ENCODE data around the gene FIBP.

DNA sequence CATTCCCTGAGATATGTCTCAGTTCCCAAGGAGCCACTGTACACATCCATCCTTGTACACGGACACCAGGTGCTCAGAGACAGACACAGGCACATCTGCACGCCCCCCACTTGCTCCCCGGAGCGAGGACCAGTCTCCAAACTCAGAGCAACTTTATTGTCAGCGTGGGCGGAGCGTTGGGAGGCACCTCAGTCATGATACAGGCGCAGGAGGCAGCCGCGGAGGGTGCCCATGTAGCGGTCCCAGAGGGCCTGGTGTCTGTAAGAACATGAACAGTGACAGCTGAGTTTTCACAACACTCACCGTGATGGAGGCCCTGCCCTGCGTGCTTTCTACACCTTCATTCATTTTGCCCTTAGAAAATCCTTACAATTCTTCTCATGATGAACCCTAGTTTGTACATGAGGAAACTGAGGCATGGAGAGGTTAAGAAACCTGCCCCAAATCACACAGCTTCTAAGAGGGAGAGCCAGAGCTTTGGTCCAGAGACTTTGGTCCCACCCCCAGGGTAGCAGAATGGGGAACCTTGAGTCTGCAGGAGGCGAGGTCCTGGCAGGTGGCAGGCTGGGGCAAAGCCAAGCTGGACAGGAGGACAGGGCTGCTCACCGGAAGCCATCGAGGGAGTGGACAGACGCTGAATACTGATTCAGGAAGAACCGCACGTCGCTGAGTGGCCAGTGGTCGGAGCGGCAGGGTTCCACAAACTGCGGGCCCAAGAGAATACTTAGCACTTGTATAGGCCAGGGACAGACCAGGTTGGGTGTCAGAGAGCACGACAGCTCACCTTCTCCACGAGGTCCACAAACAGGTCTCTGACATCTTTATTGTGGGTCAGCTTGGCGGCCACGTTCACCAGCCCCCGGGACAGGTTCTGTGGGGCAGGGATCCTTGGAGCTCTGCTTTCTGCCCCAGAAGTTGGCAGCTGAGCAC is 4.2 kb downstream of the FIBP start:
- TF ChIP-seq, protein P1, sequence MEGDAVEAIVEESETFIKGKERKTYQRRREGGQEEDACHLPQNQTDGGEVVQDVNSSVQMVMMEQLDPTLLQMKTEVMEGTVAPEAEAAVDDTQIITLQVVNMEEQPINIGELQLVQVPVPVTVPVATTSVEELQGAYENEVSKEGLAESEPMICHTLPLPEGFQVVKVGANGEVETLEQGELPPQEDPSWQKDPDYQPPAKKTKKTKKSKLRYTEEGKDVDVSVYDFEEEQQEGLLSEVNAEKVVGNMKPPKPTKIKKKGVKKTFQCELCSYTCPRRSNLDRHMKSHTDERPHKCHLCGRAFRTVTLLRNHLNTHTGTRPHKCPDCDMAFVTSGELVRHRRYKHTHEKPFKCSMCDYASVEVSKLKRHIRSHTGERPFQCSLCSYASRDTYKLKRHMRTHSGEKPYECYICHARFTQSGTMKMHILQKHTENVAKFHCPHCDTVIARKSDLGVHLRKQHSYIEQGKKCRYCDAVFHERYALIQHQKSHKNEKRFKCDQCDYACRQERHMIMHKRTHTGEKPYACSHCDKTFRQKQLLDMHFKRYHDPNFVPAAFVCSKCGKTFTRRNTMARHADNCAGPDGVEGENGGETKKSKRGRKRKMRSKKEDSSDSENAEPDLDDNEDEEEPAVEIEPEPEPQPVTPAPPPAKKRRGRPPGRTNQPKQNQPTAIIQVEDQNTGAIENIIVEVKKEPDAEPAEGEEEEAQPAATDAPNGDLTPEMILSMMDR (IDR thresholded peaks at IDR 0.05; ENCODE audit: extremely low read depth in 1 of 2, insufficient read depth in 1 of 2, low read depth in 1 of 2, low read length in 2 of 2), result no peak
- no peak for TF ChIP-seq EZH2 (IDR thresholded peaks at IDR 0.05; ENCODE audit: borderline replicate concordance, low read depth, low read length, severe bottlenecking)
- TF ChIP-seq, protein P2, sequence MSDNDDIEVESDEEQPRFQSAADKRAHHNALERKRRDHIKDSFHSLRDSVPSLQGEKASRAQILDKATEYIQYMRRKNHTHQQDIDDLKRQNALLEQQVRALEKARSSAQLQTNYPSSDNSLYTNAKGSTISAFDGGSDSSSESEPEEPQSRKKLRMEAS (IDR thresholded peaks at IDR 0.05; ENCODE audit: insufficient read depth, insufficient read length), result no peak
- TF ChIP-seq MYC (IDR thresholded peaks at IDR 0.05; ENCODE audit: low read depth, low read length), result no peak
- TF ChIP-seq POLR2A (IDR thresholded peaks at IDR 0.05; ENCODE audit: low read depth, low read length), result no peak
- TF ChIP-seq POLR2AphosphoS5 (IDR thresholded peaks at IDR 0.05; ENCODE audit: insufficient read depth, low read depth, low read length), result no peak
